Right lobe of liver (tissue), 6 donors: ENCODE measurements around the gene RPL29. TPM values are rescaled to one million over a fixed set of nuclear protein-coding genes. Genes with fewer than 3 reads are reported as not detected.
A peak's percentile ranks its signal among the peaks of the same experiment; 100 is the strongest.

ENCODE experiments used
- ATAC-seq, 4 donors: fragments of 200-7000 bp; cut with Tn5 transposase; one replicate each; pipeline ENCODE4 v1.9.1; 2020; ENCODE audit warnings: mild to moderate bottlenecking in 4 of 4, moderate library complexity in 4 of 4
- DNase-seq, 3 donors: peaks; one replicate each; pipeline ENCODE4 v3.0.0-alpha.2; 2020
- H3K27ac ChIP-seq, 3 donors: fragments of 200-600 bp; one replicate each; pipeline ENCODE4 v1.8.0; 2022
- H3K27me3 ChIP-seq, 2 donors: fragments of 200-600 bp; one replicate each; pipeline ENCODE4 v1.8.0; 2022
- H3K36me3 ChIP-seq, 4 donors: fragments of 200-600 bp; sonication (generic) in 1 of 4; one replicate each; pipeline versions ENCODE4 v1.5.1 to v1.8.0; 2017 to 2022; ENCODE audit warnings: control low read depth in 1 of 4
- H3K4me1 ChIP-seq, 4 donors: fragments of 200-600 bp; sonication (generic) in 1 of 4; one replicate each; pipeline versions ENCODE4 v1.5.1 to v1.8.0; 2017 to 2022; ENCODE audit warnings: control low read depth in 1 of 4
- H3K4me3 ChIP-seq, 3 donors: fragments of 200-600 bp; one replicate each; pipeline ENCODE4 v1.8.0; 2022
- H3K9me3 ChIP-seq, 4 donors: fragments of 200-600 bp; sonication (generic) in 1 of 4; one replicate each; pipeline versions ENCODE4 v1.5.1 to v1.8.0; 2017 to 2022; ENCODE audit warnings: control low read depth in 1 of 4
- CTCF ChIP-seq, 4 donors: fragments of 200-600 bp in 3 of 4; fragments of 450-650 bp in 1 of 4; IDR thresholded peaks; one replicate each; pipeline versions ENCODE4 v1.5.1 to v1.8.0; 2016 to 2022; ENCODE audit warnings: antibody characterized with exemption in 4 of 4, mild to moderate bottlenecking in 2 of 4
- POLR2A ChIP-seq: fragments of 450-650 bp; IDR thresholded peaks from one replicate; pipeline ENCODE4 v1.6.1; 2017; ENCODE audit warnings: antibody characterized with exemption, mild to moderate bottlenecking
- WGBS: methylation state at CpG from one replicate; pipeline ENCODE4 v1.1.6; 2018; ENCODE audit warnings: low coverage, low lambda C conversion rate; ENCODE audit not compliant: insufficient coverage; ENCODE audit errors: missing lambda C conversion rate; 5-methylcytosine and 5-hydroxymethylcytosine counted together
- intact Hi-C, 2 donors: fragments of 100-400 bp; cut with DNase I; formaldehyde crosslinking; loops; one replicate each; pipeline versions ENCODE4 v1.11.2 to v1.14.1; 2022
- total RNA-seq, 6 experiments: library from RNA; depleted of rRNA in 2 of 6; stranded (reverse); fragments of >200 nt in 2 of 6; fragmentation: NEBNext Ultra II Directional in 3 of 6; extraction: Animal tissue kit (Norgen Biotek cat#: 25700) in 3 of 6; gene quantifications; one replicate each; pipeline versions ENCODE4 v1.1.0 to v1.2.4, GENCODE V29; 2016 to 2023
- donor health status: DM: no; HTN: yes; CAD: no.
- donor health status: DM: no; HTN: no; CAD: no.
- donor health status: DM: no; HTN: no; CAD: no.
- donor health status: DM: no; HTN: yes; CAD: no.
- donor health status: DM: no; HTN: yes; CAD: no.

Gene RPL29
- total RNA-seq, 6 experiments from 2014 or later, result 396 to 971 (median 447) TPM

GRCh38 chr3:51988286-51989146, 7.2 kb downstream of the RPL29 start:
- intact Hi-C loops, result loop anchor here in 1 of 2 donors (5.0 kb wide), 1 partner anchor 46 kb away; the partner anchor contains the start of genes PARP3 and RRP9
- Histone ChIP-seq H3K4me1 (peaks cover 0 to 17% (median 3%) of the 10 kb centered on the region in 4 donors), H3K4me3 (no peak overlapping the region), H3K9me3 (no peaks in the 10 kb centered on the region), H3K27me3 (no peaks in the 10 kb centered on the region), H3K27ac (no peak overlapping the region), H3K36me3 (peaks cover 0 to 9% (median 0%) of the 10 kb centered on the region in 4 donors)
- WGBS, result 81% methylated on average over 9 of the region's 15 CpGs
- ATAC-seq (no peak), DNase-seq (peak in 1 of 3 donors; percentile 38)
- TF ChIP-seq CTCF (IDR thresholded peaks at IDR 0.05), result no peak
- TF ChIP-seq POLR2A, result no peak

- TF ChIP-seq CTCF (IDR thresholded peaks at IDR 0.05) (no peak), POLR2A (no peak)
- no peaks in the 10 kb centered on the region for H3K27me3 ChIP-seq
- 88% methylated on average over 7 of the region's 7 CpGs for WGBS
- no peak for DNase-seq
- no peak overlapping the region for H3K4me3 ChIP-seq
- intact Hi-C loops, result loop anchor here in 1 of 2 donors (5.0 kb wide), 1 partner anchor 45 kb away; the partner anchor contains the start of genes PARP3 and RRP9
- peaks cover 0 to 3% (median 0%) of the 10 kb centered on the region in 4 donors for H3K36me3 ChIP-seq
- ATAC-seq, result no peak
- no peak overlapping the region for H3K27ac ChIP-seq
- no peaks in the 10 kb centered on the region for H3K9me3 ChIP-seq
- H3K4me1 ChIP-seq, result peaks cover 0 to 17% (median 3%) of the 10 kb centered on the region in 4 donors
Observed at GRCh38 chr3:51987568-51987967, 8.1 kb downstream of the RPL29 start.

GRCh38 chr3:51986010-51986947, 9.4 kb downstream of the RPL29 start:
- peaks cover 0 to 27% (median 7%) of the 10 kb centered on the region in 4 donors for H3K4me1 ChIP-seq
- H3K4me3 ChIP-seq, result no peak overlapping the region
- peak in 1 of 4 donors; percentile 3 for ATAC-seq
- H3K27me3 ChIP-seq, result no peaks in the 10 kb centered on the region
- H3K36me3 ChIP-seq, result peaks cover 0 to 3% (median 0%) of the 10 kb centered on the region in 4 donors
- H3K27ac ChIP-seq, result no peak overlapping the region
- WGBS, result 67% methylated on average over 4 of the region's 12 CpGs
- DNase-seq, result no peak
- intact Hi-C loops, result loop anchor here in 1 of 2 donors (5.0 kb wide), 1 partner anchor 44 kb away; the partner anchor contains the start of genes PARP3 and RRP9
- TF ChIP-seq POLR2A (no peak), CTCF (IDR thresholded peaks at IDR 0.05) (no peak)
- H3K9me3 ChIP-seq, result no peaks in the 10 kb centered on the region

GRCh38 chr3:51985063-51985462, 10.6 kb downstream of the RPL29 start:
- H3K27ac ChIP-seq, result peak overlapping the region in 2 of 3 donors; percentile 83 to 91
- WGBS, result no CpG with 5 or more reads among the region's 6 CpGs
- no peaks in the 10 kb centered on the region for H3K27me3 ChIP-seq
- H3K9me3 ChIP-seq, result no peaks in the 10 kb centered on the region
- H3K4me1 ChIP-seq, result peaks cover 0 to 28% (median 7%) of the 10 kb centered on the region in 4 donors
- no peak for DNase-seq
- no peak for ATAC-seq
- peaks cover 0 to 3% (median 0%) of the 10 kb centered on the region in 4 donors for H3K36me3 ChIP-seq
- TF ChIP-seq CTCF (IDR thresholded peaks at IDR 0.05), result no peak
- TF ChIP-seq POLR2A, result no peak
- intact Hi-C loops, result loop anchor here in 1 of 2 donors (5.0 kb wide), 1 partner anchor 43 kb away; the partner anchor contains the start of genes PARP3 and RRP9
- no peak overlapping the region for H3K4me3 ChIP-seq
